Right forelimb (tissue), 1 donor: ENCODE data around the gene CBX8.

Experiments used
- DNase-seq: peaks from one replicate; pipeline ENCODE4 v3.0.0-alpha.2; 2018

The CBX8 gene

GRCh38 chr17:79791735-79792161 lies 5.1 kb downstream of the CBX8 start:
- peak; percentile 41 for DNase-seq

- DNase-seq: no peak
These were observed 5.8 kb downstream of the CBX8 start for GRCh38 chr17:79790805-79791734.

GRCh38 chr17:79789943-79790804 lies 6.7 kb downstream of the CBX8 start:
- no peak for DNase-seq

GRCh38 chr17:79788989-79789942 lies 7.6 kb downstream of the CBX8 start:
- no peak for DNase-seq

GRCh38 chr17:79788455-79788854 lies 8.4 kb downstream of the CBX8 start:
- DNase-seq: no peak

GRCh38 chr17:79786930-79787643 lies 9.8 kb downstream of the CBX8 start:
- DNase-seq: no peak

DNA sequence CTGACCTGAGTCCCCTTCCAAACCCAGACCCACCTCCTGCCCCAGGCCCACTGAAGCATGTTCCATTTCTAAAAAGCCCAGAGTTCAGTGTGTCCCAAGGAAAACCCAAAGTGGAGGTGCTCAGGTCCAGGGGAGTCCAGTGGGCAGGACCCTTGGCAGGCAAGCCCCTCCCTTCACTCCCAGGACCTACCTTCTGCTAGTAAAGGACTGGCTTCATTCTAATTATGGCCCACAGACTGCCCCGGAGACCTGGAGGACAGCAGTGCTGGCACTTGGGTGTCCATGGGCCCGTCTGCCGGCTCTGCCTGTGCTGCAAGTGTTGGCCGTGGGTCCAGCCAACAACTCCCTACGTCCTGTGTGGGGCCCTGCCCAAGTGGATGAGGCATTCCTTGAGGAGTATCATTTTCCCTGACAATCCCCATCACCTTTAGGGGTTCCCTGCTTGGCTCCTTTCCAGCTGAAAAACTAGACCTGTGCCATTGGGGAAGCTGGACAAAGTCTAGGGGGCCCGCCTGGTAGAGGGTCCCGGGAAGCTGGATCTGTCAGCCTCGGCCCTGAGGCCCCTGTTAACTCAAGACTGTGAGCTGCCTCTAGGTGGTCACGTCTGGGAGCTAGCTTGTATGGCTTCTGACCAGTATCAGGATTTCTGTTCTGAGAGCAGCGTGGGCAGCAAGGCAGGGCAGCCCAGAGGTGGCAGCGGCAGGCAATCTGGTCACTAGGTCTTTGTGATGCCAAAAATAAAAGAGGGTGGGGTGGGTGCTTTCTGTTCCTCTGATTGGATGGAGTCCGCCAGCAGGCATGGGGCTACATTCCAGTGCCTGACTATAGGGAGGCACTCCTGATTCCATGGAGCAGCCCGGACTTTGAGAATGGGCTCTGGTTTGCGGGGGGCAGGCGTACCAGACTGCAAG lies 10.7 kb downstream of the CBX8 start:
- no peak for DNase-seq

GRCh38 chr17:79785017-79785899 lies 11.6 kb downstream of the CBX8 start:
- DNase-seq: no peak

- DNase-seq: no peak
These were observed 12.4 kb downstream of the CBX8 start for GRCh38 chr17:79784353-79785016.

- DNase-seq: no peak
These were observed 13.0 kb downstream of the CBX8 start for GRCh38 chr17:79783891-79784290.

GRCh38 chr17:79781736-79782575 lies 14.9 kb downstream of the CBX8 start:
- no peak for DNase-seq

- DNase-seq: no peak
These were observed 15.7 kb downstream of the CBX8 start for GRCh38 chr17:79781012-79781650.

DNA sequence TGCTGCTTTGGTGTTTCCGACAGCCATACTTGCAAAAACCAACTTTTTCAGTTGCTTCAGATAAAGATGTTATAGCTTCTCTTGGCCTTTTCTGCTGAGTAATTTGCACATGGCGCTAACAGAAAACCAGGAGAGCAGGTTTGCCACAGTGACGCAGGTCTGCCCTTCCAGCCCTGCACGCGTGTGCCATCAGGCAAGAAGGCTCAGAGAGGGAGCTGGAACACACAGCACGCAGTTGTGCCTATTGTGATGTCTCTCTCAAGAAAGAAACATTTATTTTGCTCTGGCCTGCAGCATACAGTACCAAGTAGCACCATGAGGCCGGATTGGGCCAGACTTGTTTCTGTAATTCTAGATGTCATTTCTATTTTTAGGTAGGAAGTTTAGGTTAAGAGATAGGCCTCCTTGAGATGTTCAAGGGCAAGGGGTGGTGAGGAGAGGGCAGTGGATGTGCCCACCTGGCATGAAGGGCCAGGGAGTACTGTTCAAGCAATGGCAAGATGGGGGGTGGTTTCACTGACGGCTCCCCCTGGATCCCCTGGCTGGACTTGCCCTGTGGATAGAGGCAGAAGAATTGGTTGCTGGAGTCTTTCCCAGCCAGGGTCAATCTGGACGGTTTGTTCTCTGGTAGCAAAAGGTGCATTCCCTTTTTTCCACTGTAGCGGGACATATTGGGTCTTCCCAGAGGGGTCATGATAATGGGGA lies 17.1 kb downstream of the CBX8 start:
- DNase-seq: no peak

DNA sequence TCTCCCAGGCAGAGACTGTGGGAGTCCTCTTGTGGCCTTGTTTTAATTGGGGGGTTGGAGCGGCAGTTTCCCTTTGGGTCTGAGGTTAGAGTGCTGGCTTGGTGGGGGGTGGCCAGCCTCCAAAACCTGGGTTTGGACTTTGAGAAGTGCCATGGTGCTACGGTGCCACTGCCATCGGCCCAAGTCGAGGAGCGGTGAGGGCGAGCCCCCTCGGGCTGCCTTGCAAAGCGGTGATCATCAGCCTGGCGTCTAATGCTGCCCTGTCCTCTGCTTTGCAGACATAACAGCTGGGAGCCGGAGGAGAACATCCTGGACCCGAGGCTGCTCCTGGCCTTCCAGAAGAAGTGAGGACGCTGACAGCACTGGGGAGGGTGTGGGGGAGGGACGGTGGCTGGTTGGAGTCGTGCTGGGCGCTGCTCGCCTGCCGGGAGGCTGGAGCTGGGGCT lies 17.8 kb downstream of the CBX8 start:
- no peak for DNase-seq

DNA sequence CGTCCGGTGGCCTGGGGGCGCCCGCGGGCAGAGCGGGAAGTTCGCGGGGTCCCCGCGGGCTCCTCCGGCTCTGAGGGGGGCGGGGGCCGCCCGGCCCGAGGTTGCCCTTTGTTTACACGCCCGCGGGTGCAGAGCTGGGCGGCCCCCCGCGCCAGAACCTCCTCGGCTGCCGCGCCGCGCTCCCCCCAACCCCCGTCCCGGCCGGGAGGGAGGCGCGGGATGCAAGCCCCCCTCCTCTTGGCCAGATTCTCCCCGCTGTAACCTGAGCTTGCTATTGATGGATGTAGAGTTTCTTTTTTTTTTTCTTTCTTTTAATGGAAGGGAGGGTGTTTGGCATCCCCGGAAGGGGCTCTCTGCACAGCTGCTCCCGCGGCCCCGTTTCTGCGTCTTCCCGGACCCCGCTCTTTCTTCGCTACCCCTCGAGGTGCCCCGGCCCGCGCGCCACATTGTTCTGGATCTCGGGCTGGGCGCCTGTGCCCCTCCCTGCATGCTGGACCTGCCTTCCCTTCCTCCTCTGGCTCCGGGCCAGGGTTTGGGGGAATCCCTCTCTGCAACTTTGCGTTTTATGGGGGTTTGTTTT lies 18.3 kb downstream of the CBX8 start:
- no peak for DNase-seq

DNA sequence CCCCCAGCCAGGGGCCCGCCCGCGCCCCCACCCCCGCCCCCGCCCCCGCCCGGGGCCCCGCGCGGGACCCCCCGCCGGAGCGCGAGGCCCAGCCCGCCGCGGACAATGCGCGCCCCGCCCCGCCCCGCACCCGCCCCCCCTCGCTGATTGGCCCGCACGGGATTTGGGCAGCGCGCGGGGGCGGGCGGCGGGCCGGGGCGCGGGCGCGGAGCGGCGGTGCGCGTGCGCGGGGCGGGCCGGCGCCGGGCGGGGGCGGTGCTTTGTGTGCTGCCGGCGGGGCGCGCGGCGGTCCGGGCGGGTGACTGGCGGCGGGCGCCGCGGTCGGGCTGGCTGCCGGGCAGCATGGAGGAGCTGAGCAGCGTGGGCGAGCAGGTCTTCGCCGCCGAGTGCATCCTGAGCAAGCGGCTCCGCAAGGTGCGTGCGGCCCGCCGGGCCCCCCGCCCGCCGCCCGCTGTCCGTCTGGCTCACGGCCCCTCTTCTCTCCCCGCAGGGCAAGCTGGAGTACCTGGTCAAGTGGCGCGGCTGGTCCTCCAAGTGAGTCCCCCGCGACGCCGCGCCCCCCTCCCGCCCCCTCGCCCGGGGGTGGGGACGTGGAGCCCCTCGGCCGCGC lies 18.9 kb downstream of the CBX8 start, which contains the start of gene CBX2:
Gene CBX2 (plus strand): TSS at position 255 of the 610 bp plus-strand sequence. CDS start 88 bp downstream, at position 343.
- peak; percentile 88 for DNase-seq
